Islet precursor cell (in vitro differentiated cells): Measurements from ENCODE around the gene NUP98.
"Not testable (repeated sequence)": the region's sequence is repeated elsewhere in the genome, so short reads cannot be mapped to it uniquely, and the experiment has no call there.

Source experiments
- DNase-seq: peaks from one replicate; pipeline ENCODE4 v3.0.0-alpha.2; 2018

Gene NUP98

DNA sequence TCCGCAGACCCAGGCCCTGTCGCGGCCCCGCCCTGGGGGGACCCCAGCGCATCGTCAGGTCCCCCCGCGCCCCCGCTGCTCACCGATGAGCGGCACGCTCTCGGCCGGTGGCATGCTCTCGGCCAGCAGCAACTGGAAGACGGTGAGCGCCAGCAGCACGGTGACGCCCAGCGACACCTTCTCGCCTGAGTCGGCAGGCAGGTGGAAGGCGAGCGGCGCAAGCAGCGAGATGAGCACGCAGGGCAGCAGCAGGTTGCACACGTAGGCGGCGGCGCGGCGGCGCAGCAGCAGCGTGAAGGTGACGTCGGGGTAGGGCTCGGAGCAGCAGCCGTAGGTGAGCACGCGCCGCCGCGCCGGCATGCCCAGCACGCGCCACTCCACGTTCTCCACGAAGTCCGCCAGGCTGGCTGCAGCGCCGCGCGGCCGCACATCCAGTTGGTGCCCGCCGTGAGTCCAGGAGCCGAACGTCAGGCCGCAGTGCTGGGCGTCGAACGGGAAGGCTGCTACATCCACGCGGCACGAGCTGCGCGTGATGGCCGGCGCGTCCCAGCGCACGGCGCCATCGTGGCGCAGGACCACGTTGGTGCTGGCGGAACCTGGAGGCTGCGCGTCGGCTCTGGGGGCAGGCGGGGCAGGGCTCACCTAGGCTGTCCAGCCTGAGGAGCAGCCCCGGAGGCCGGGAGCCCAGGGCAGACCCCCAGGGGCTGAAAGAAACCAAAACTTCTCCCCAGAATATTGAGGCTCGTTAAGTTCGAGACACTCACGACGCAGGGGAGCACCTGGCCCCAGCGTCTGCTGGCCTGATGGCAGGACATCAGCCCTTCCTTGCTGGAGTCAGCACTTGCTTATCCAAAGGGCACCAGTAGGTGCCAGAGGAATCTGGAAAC, 130.0 kb downstream of the NUP98 start:
- peak; percentile 45 for DNase-seq

DNA sequence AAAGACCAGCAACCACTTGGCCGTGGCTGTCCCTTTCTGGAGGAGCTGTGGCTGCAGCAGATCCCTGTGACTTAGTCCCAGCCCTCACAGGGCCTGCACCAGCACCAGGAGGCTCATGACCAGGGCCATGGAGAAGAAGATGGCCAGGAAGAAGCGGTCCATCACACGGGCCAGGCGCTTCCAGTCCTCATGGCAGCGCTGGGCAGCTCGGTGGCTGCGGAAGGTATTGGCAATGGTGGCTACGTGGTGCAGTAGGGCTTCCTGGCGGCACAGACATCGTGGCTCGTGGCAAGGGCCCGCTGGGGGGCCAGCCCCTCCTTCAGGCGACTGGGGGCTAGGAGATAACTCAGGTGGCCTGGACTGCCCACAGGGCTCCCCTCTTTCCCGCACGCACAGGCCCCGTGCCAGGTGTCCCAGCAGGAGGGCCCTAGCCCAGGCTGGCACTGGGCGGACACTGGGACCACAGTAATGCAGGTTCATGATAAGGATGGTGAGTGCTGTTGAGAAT, 131.3 kb downstream of the NUP98 start:
- peak; percentile 45 for DNase-seq

DNA sequence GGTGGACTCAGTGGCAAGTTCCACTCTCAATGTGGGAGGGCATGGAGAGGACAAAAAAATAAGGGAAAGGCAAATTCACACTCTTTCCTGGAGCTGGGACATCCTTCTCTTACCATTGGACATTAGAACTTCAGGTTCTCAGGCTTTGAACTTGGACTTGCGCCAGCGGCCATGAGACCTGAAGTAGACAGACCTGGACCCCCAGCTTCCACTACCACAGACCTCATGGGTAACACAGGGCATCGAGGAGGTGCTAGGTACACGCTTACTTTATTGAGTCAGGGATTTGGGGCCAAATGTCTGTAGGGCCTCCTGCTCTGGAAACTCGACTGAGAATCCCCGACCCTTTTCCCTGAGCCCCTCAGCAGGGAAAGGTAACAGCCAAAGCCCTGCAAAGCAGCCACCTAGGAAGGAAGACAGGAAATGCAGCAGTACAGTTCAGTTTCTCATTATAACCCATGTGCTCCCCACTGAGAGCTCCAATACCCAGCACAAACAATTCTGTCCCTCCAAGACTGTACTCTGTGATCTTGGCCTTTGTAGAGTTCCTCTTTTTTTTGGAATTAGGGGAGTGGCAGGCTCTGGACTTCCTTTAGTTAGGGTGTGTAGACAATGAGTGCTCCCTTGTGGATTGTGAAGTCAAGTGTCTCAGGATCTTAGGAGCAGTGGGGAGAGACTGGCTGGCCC, 131.9 kb downstream of the NUP98 start:
- no peak for DNase-seq

DNA sequence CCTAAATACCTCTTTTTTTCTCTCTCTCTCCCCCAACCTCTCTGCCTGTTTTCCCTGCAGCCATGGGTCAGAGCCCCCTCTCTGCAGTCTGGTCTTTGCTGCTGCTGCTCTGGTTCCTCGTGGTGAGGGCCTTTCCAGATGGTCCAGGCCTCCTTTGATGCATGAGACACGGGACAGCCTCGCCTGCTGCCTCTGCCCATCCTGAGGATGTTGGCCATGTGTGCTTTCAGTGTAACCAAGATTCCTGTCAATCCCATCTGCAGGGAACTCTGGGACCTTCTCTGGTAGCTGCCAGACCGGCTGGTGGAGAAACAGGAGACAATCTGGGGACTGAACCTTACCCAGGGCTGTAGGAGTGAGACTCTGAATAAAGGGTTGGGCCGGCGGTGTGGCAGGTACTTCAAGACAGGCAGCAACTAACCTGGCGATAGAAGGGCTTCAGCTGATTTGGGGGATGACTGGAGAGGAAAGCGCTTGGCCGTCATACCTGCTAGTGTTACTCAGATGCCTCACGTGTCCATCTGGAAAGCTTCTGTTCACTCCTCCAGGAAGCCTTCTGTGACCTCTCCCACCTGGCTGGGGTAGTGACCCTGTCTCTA, 133.2 kb downstream of the NUP98 start:
- peak; percentile 43 for DNase-seq

DNA sequence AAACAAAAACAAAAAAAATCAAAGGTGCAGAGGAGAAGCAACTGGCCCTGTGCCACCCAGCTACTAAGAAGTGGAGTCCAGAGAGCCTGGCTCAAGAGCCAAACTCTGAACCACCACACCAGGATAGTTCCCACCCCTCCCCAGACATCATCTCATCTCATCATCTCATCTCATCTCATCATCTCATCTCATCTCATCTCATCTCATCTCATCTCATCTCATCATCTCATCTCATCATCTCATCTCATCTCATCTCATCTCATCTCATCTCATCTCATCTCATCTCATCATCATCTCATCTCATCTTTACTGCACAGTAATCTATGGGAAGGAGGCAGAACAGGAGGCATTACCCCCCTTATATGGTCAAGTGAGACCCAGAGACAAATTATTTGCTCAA, 134.5 kb downstream of the NUP98 start:
- no peak for DNase-seq

DNA sequence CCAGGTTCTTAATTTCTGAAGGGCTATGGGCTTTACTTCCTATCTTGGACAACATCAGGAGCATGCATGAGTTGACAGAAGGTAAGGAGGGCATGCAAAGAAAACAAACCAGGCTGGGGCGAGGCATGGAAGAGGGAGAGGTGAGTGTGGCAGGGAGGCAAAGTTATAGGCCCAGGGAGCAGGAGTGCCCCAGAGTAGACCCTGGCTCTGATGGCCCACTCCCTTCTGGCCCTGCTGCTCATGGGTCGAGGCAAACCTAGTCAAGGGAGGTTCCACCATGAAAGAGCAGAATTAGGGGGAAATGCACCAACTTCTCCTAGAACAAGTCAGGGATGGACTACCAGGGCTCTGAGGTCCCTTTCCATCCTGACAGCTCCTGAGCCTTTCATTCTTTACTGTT, 136.4 kb downstream of the NUP98 start:
- no peak for DNase-seq

DNA sequence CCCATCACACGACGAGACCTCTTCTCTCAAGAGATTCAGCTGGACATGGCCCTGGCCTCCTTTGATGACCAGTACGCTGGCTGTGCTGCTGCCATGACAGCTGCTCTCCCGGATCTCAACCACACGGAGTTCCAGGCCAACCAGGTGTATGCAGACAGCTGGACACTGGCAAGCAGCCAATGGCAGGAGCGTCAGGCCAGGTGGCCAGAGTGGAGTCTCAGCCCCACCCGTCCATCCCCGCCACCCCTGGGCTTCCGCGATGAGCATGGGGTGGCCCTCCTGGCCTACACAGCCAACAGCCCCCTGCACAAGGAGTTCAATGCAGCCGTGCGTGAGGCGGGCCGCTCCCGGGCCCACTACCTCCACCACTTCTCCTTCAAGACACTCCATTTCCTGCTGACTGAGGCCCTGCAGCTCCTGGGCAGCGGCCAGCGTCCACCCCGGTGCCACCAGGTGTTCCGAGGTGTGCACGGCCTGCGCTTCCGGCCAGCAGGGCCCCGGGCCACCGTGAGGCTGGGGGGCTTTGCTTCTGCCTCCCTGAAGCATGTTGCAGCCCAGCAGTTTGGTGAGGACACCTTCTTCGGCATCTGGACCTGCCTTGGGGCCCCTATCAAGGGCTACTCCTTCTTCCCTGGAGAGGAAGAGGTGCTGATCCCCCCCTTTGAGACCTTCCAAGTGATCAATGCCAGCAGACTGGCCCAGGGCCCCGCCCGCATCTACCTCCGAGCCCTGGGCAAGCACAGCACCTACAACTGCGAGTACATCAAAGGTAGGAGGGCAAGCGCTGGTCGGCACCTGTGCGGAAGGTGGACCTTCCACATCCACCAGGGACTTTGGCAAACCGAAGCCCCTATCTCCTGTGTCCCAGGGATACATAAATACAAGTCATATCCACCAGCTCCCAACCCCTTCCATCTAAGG, 137.5 kb downstream of the NUP98 start:
- no peak for DNase-seq

DNA sequence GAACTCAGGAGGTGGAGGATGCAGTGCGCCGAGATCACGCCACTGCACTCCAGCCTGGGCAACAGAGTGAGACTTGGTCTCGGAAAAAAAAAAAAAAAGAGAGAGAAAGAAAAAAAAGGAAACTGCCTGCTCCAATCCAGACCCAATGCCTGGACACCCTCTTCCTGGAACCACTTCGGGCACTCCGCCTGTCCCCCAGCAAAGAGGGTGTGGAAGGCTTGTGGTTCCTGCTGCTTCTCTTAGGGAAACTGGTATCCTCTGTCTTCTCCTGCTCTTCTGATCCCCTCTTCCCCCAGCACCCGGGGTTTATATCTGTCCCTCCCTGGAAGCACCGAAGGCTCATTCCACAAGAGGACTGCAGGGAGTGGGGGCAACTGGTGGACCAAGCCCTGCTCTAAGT, 139.1 kb downstream of the NUP98 start:
- no peak for DNase-seq

DNA sequence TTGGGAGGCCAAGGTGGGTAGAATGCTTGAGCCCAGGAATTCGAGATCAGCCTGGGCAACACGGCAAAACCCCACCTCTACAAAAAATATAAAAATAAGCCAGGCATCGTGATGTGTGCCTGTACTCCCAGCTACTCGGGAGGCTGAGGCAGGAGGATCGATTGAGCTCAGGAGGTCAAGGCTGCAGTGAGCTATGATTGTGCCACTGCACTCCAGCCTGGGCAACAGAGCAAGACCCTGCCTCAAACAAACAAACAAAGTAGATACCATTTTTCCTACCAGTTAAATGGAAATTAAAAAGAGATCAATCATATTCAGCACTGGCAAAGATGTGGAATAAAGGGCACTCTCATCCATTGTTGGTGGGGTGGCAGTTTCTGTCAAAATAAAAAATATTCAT, 140.0 kb downstream of the NUP98 start:
- DNase-seq = not testable (repeated sequence)

DNA sequence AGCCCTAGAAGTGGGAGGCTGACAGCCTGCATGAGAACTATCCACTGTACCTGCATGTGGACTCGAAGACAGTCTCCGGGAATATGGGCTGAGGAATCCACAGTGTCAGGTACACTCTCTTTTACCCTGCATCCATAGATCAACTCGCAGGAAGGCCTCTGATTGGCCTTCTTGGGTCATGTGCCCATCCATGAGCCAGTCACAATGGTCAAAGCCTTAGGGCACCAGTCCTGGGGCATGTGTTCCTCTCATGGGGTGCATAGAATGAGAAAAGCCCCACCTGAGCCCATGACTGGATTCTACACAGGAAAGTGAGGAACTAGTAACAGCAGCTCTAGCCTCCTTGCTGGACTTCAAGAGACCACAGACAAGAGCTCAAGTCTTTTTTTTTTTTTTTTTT, 141.8 kb downstream of the NUP98 start:
- no peak for DNase-seq

DNA sequence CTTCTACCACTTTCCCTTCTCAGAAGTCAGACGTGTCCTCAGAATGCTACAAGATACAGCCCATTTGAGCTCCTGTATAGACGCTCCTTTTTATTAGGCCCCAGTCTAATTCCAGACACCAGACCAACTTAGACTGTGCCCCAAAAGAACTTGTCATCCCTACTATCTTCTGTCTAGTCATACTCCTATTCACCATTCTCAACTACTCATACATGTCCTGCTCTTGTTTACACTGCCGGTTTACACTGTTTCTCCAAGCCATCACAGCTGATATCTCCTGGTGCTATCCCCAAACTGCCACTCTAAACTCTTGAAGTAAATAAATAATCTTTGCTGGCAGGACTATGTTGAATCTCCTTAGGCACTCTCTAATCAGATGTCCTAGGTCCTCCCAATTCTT, 144.8 kb downstream of the NUP98 start:
- DNase-seq = not testable (repeated sequence)

DNA sequence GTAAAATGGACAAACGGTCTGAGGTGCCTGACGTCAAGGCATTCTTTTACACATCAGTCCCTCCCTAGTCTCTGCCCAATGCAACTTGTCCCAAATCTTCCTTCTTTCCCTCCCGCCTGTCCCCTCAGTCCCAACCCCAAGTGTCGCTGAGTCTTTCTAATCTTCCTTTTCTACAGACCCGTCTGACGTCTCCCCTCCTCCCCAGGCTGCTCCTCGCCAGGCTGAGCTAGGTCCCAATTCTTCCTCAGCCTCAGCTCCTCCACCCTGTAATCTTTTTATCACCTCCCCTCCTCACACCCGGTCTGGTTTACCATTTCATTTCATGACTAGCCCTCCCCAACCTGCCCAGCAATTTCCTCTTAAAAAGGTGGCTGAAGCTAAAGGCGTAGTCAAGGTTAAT, 148.0 kb downstream of the NUP98 start:
- DNase-seq = not testable (repeated sequence)

DNA sequence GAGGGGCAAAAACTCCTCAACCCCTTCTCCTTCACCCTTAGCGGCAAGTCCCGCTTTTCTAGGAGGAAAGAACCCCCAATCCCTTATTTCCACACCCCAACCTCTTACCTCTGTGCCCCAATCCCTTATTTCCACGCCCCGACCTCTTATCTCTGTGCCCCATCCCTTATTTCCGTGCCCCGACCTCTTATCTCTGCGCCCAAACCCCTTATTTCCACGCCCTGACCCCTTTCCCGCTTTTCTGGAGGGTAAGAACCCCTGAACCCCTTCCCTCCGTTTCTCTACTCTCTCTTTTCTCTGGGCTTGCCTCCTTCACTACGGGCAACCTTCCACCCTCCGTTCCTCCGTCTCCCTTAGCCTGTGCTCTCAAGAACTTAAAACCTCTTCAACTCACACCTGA, 148.5 kb downstream of the NUP98 start:
- not testable (repeated sequence) for DNase-seq

DNA sequence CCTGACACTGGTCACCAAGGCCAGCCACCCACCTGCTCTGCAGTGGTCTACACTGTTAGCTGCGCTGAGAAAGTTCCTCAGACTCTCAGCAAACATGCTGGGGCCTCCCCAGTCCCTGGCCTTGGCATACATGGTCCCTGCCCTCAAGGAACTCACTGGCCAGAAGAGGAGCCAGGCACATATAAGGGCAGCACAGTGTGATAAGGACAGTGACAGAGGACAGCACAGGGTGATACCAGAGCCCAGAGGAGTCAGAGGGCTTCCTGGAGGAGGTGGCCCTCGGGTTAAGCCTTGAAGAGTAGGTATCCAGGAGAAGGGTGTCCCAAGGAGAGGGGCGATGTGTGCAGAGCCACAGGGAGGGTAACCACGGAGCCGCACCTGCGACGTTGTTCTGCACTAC, 151.8 kb downstream of the NUP98 start:
- DNase-seq = no peak

DNA sequence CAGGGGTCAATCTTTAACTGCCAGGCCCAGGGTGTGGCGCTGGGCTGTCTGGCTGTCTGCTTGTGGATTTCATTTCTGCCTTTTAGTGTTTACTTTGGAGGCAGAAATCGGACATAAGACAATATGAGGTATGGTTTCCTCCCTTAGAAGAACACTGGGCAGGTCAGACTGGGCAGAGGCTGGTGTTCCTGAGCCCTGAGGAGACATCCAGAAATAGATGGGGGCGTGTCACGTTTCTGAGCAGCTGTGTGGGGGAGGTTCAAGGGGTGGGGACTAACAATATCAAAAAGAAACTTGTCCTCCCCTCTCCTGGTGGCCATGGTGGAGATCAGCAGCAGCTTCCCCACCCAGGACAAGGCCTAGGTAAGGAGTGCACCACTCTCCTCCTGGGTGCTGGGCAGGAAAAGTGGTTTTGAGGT, 152.5 kb downstream of the NUP98 start, which contains the start of gene ART1:
TSS of gene ART1 (plus strand) at position 312 of the 419 bp plus-strand sequence. CDS start 14,086 bp downstream, outside the sequence.
- DNase-seq = no peak

DNA sequence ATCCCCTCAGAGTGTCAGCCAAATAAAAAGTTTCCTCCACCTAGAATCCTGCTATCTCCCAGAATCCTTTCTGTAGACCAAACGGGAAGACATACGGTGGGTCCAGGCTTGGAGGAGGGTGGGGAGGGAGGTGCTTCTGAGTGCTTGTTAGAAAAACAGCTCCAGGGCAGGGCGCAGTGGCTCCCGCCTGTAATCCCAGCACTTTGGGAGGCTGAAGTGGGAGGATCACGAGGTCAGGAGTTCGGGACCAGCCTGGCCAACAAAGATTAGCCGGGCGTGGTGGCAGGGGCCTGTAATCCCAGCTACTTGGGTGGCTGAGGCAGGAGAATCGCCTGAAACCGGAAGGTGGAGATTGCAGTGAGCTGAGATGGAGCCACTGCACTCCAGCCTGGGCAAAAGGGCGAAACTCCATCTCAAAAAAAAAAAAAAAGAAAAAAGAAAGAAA, 154.2 kb downstream of the NUP98 start:
- DNase-seq = not testable (repeated sequence)

DNA sequence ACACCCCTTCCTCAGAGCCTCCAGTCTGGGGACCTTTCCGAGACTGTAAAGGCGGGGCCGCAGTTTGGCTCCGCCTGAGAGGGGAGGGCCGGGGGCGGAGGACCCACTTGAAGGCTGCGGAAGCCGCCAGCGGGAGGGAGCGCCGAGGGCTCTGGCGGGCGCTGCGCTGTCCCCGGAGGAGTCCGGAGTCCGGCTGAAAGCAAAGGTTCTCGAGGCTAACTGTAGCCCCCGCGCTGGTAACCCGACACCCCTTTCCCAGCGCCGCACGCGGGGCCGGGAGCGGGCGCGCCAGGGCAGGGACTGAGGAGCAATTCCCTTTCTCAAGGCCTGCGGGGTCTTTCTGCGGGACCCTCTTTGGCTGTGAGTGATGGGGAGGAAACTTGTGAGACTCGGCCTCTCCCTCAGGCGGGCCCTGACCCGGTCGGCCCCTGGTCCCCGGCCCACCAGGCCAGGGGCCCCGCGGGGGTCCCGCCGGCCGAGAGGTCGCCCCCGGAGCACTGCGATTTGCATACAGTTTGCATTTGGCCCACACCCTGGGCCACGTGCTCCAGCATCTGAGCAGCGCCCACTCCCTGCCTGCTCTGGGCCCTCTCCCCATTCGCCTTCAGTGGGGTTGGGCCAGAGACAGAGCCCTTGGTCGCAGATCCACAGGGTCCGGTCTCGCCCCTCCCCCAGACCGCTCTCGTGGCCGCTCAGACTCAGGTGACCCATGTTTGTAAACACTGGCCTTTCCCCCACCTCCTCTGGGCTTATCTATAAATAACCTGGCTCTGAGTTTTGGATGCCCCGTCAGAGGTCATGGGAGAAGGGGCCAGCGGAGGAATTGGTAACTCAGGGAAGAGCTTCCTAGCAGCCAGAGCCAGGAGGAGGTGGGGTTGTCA, 155.0 kb downstream of the NUP98 start:
- peak; percentile 97 for DNase-seq

DNA sequence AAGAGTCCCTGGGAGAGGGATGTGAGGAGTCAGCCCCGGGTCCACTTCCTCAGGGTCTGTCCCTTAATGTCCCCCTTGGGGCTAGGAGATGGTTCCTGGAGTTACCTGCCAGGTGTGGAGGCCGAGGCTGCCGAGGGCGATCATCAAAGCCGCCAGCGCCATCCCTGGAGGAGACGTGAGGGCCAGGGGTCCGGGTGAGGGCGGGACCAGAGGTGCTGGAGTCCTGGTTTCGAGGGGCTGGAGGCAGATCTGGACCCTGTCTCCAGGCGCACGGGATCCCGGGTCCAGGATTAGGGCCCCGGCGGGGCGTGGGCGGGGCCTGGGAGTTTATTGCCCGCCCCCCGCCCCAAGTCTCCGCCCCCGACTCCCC, 155.7 kb downstream of the NUP98 start, which contains the start of gene ART5:
TSS of gene ART5 (minus strand) at position 292 of the 370 bp plus-strand sequence. CDS start at position 162, 130 bp downstream.
- DNase-seq = no peak

DNA sequence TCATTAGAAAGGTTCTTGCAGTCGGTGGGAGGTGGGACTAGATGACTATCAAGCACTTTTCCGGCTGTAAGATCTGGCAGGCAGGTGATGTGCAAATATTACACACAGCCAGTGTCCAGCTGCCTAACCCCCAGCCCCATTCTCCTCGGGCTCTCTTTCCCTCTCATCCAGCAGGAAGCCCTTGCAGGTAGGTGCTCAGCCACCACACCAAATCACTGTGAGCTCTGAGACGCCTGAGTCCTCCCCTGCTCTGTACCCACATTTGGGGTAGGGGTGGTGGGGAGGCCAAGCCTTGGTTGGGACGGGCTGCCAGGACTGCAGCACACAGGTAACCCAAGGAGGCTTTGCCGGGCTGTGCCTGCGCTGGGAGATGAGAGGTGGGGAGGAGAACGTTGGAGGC, 156.2 kb downstream of the NUP98 start:
- no peak for DNase-seq

DNA sequence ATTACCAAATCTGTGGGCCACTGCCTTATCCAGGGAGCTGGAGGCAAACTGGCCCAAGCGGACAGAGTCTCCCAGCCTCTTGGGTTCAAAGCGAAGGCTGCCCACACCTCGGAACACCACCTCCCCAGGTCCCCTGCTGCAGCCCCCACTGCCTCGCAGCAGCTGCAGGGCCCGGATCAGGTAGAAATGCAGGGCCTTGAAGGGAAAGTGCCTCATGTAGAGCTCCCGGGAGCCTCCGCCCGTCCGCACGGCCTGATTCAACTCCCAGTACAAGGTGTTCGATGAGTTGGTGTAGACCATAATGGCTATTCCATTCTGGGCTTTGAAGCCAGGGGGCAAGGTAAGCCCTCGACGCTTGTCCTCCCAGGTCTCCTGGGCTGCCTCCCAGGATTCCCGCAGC, 157.5 kb downstream of the NUP98 start:
- no peak for DNase-seq

DNA sequence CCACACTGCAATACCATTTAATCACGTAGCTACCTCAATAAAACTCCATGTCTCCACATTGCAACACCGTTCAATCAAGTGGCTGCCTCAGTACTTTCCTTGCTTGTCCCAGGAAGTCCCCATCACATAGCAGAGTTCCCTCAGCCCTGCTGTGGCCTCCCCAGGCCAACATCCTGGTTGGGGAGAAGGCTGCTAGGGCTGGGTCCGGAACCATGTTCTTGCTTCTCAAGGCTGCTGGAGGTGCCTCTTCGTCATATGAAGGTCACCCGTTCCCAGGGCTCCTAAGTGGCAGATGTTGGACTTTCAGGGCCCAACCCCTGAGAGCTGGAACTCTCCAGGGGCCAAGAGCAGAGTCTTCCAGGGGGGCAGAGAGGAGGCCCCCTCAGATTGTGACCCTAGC, 158.8 kb downstream of the NUP98 start:
- no peak for DNase-seq
